Prostate gland (tissue), 2 donors: Measurements from ENCODE around the gene KRT86.

Experiments used
- POLR2A ChIP-seq: fragments of 450-650 bp; IDR thresholded peaks from one replicate; pipeline ENCODE4 v1.6.1; 2016; ENCODE audit warnings: antibody characterized with exemption, mild to moderate bottlenecking
- POLR2AphosphoS5 ChIP-seq: sonication (generic); formaldehyde crosslinking; IDR thresholded peaks from one replicate; pipeline ENCODE4 v1.6.1; 2017; ENCODE audit warnings: antibody characterized with exemption
- TF ChIP-seq, protein P1 (sequence below), 4 experiments: fragments of 200-600 bp in 2 of 4; fragments of 450-650 bp in 2 of 4; sonication (generic) in 2 of 4; IDR thresholded peaks; 1 replicate in 3 of 4; 2 replicates in 1 of 4; pipeline ENCODE4 v1.5.1; 2016 to 2019; ENCODE audit warnings: antibody characterized with exemption in 4 of 4, mild to moderate bottlenecking in 2 of 4, moderate library complexity in 2 of 4

- TF ChIP-seq POLR2A: no peak
- TF ChIP-seq, protein P1, sequence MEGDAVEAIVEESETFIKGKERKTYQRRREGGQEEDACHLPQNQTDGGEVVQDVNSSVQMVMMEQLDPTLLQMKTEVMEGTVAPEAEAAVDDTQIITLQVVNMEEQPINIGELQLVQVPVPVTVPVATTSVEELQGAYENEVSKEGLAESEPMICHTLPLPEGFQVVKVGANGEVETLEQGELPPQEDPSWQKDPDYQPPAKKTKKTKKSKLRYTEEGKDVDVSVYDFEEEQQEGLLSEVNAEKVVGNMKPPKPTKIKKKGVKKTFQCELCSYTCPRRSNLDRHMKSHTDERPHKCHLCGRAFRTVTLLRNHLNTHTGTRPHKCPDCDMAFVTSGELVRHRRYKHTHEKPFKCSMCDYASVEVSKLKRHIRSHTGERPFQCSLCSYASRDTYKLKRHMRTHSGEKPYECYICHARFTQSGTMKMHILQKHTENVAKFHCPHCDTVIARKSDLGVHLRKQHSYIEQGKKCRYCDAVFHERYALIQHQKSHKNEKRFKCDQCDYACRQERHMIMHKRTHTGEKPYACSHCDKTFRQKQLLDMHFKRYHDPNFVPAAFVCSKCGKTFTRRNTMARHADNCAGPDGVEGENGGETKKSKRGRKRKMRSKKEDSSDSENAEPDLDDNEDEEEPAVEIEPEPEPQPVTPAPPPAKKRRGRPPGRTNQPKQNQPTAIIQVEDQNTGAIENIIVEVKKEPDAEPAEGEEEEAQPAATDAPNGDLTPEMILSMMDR (IDR thresholded peaks at IDR 0.05): no peak
- no peak for TF ChIP-seq POLR2AphosphoS5
Measured at GRCh38 chr12:52229836-52230343, 44.6 kb upstream of the KRT86 start.
